Measurements from ENCODE around the gene CBX4.

The CBX4 gene

GRCh38 chr17:79802039-79802735, 37.1 kb downstream of the CBX4 start:
- DNase-seq (ENCODE audit: low read depth in 3 of 3, low spot score in 1 of 3), result no peak

GRCh38 chr17:79801156-79802038, 37.8 kb downstream of the CBX4 start:
- no peak for DNase-seq (ENCODE audit: low read depth in 3 of 3, low spot score in 1 of 3)

- no peak for DNase-seq (ENCODE audit: low read depth in 3 of 3, low spot score in 1 of 3)
Observed at GRCh38 chr17:79800325-79801155, 38.7 kb downstream of the CBX4 start.

GRCh38 chr17:79799538-79800324, 39.5 kb downstream of the CBX4 start:
- DNase-seq (ENCODE audit: low read depth in 3 of 3, low spot score in 1 of 3), result no peak

GRCh38 chr17:79799174-79799537, 40.1 kb downstream of the CBX4 start:
- DNase-seq (ENCODE audit: low read depth in 3 of 3, low spot score in 1 of 3), result no peak

- DNase-seq (ENCODE audit: low read depth in 3 of 3, low spot score in 1 of 3), result no peak
Observed at GRCh38 chr17:79798299-79799173, 40.7 kb downstream of the CBX4 start.

GRCh38 chr17:79797492-79798298, 41.5 kb downstream of the CBX4 start:
- DNase-seq (ENCODE audit: low read depth in 3 of 3, low spot score in 1 of 3), result no peak

GRCh38 chr17:79796763-79797491, 42.3 kb downstream of the CBX4 start, which contains the start of gene CBX8:
TSS of gene CBX8 (minus strand) at chr17:79797077. CDS start at chr17:79796998, 79 bp downstream.
- peak; percentile 96 to 98 (median 97) for DNase-seq (ENCODE audit: low read depth in 3 of 3, low spot score in 1 of 3)

DNA sequence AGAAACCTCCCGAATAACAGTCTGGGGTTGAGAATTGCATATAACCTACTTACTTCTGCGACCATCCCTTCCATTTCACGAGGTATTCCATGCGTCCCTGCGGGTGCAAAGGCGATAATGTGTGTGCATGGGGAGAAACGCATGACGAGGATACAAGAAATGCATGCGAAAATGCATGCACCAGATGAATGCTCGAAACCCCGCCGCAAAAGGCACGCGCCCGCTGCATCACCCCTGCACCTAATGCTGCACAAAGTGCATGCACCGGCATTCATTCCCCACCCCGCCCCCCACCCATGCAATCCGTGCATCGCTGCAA, 42.8 kb downstream of the CBX4 start:
- no peak for DNase-seq (ENCODE audit: low read depth in 3 of 3, low spot score in 1 of 3)

- DNase-seq (ENCODE audit: low read depth in 3 of 3, low spot score in 1 of 3), result no peak
Observed at GRCh38 chr17:79795795-79796443, 43.3 kb downstream of the CBX4 start.

DNA sequence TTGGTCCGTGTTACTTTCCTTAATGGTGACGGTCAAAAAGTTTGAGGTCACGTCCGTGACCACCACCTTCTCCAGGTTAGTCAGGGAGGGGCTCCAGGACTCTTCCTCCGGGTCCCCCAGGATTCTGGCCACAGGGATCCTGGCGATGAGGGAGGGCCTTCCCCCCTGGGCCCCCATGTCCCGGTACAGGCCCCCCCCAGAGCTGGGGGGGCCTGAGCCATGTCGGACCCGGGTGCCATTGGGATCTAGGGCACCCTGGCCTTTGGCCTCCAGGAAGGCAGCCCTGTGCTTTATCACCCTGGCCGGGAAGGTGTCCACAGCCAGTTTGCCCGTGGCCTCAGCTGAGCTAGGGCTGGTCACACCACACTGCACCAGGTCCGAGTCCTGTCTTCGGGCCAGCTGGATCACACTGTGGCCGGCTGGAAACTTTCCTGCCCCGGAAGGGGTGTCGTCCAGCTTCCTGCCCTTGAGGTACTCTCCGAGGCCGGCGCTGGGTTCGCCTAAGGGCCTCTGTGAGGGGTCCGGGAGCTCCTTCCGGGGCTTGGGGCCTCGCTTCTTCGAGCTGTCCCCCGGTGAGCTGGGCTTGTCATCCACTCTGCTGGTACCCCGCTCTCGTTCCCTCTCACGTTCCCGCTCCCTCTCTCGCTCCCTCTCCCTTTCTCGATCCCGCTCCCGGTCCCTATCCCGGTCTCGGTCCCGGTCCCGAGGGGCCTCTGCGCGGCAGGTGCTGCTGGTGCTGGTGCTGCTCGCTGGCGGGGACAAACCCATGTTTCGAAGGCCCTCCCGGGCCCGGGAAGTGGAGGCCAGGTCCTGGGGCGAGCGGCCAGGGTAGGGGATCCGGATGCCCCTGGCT, 44.4 kb downstream of the CBX4 start:
- no peak for DNase-seq (ENCODE audit: low read depth in 3 of 3, low spot score in 1 of 3)

DNA sequence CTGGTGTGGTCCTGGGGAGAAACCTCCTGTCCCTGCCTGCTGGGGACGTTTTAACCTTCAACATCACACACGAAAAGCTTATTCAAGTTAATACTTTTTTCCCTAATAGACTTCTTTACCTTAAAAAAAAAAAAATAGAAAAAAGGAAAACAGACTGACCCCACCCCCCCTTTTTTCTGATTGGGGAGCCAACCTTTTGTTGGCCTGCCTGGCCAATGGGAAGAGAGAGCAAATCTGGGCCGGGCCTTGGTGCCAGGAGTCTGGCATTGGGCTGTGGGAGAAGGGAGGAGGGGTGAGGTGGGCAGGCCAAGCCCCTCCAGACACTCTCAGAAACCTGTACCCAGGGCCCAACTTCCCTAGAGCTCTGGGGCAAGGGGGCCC, 45.3 kb downstream of the CBX4 start:
- no peak for DNase-seq (ENCODE audit: low read depth in 3 of 3, low spot score in 1 of 3)

GRCh38 chr17:79792984-79793923, 46.0 kb downstream of the CBX4 start:
- DNase-seq (ENCODE audit: low read depth in 3 of 3, low spot score in 1 of 3), result no peak

GRCh38 chr17:79792341-79792871, 46.8 kb downstream of the CBX4 start:
- DNase-seq (ENCODE audit: low read depth in 3 of 3, low spot score in 1 of 3), result no peak

GRCh38 chr17:79791735-79792161, 47.5 kb downstream of the CBX4 start:
- DNase-seq (ENCODE audit: low read depth in 3 of 3, low spot score in 1 of 3), result no peak

Data from stimulated activated CD4-positive, alpha-beta T cell treated with anti-CD3 and anti-CD28 coated beads, TNF-alpha, amount 100 ng/mL, for 1 hour (primary cell).